Mesenteric fat pad (tissue), 1 donor: Measurements from ENCODE around the gene PYROXD2. TPM values are rescaled to one million over a fixed set of nuclear protein-coding genes. Genes with fewer than 3 reads are reported as not detected.
"Not testable (repeated sequence)": the region's sequence is repeated elsewhere in the genome, so short reads cannot be mapped to it uniquely, and the experiment has no call there.

Source experiments
- DNase-seq: peaks from one replicate; pipeline ENCODE4 v3.0.0-alpha.2; 2020; ENCODE audit warnings: low spot score
- total RNA-seq: library from RNA; stranded (reverse); fragmentation: NEBNext Ultra II Directional; extraction: Animal tissue kit (Norgen Biotek cat#: 25700); gene quantifications from one replicate; pipeline ENCODE4 v1.2.1, GENCODE V29; 2021
- donor health status: DM: yes; HTN: yes; CAD: no.

The PYROXD2 gene
- total RNA-seq, 1 donor from 2014 or later, result 22.4 TPM

- DNase-seq, result no peak
These were observed 46.3 kb downstream of the PYROXD2 start for GRCh38 chr10:98368644-98369043.

- DNase-seq, result no peak
These were observed 47.2 kb downstream of the PYROXD2 start for GRCh38 chr10:98367604-98368451.

GRCh38 chr10:98366062-98366530 lies 48.9 kb downstream of the PYROXD2 start:
- no peak for DNase-seq

GRCh38 chr10:98365406-98366061 lies 49.4 kb downstream of the PYROXD2 start:
- DNase-seq, result no peak

- DNase-seq, result no peak
These were observed 50.4 kb downstream of the PYROXD2 start for GRCh38 chr10:98364432-98365102.

GRCh38 chr10:98363220-98363619 lies 51.8 kb downstream of the PYROXD2 start:
- no peak for DNase-seq

- DNase-seq, result no peak
These were observed 53.6 kb downstream of the PYROXD2 start for GRCh38 chr10:98361131-98362025.

GRCh38 chr10:98357194-98357822 lies 57.7 kb downstream of the PYROXD2 start:
- no peak for DNase-seq

GRCh38 chr10:98354491-98354890 lies 60.5 kb downstream of the PYROXD2 start:
- no peak for DNase-seq

GRCh38 chr10:98353170-98353569 lies 61.8 kb downstream of the PYROXD2 start:
- no peak for DNase-seq

GRCh38 chr10:98351831-98352402 lies 63.1 kb downstream of the PYROXD2 start:
- no peak for DNase-seq

GRCh38 chr10:98349508-98349922 lies 65.5 kb downstream of the PYROXD2 start:
- DNase-seq, result no peak

GRCh38 chr10:98346847-98347246 lies 68.1 kb downstream of the PYROXD2 start:
- DNase-seq, result no peak

- DNase-seq, result no peak
These were observed 70.4 kb downstream of the PYROXD2 start for GRCh38 chr10:98344589-98345038.

GRCh38 chr10:98341701-98342100 lies 73.3 kb downstream of the PYROXD2 start:
- not testable (repeated sequence) for DNase-seq

GRCh38 chr10:98340940-98341310 lies 74.1 kb downstream of the PYROXD2 start:
- DNase-seq, result no peak

- DNase-seq, result no peak
These were observed 74.6 kb downstream of the PYROXD2 start for GRCh38 chr10:98340261-98340939.

- DNase-seq, result no peak
These were observed 75.2 kb downstream of the PYROXD2 start for GRCh38 chr10:98339799-98340198.

GRCh38 chr10:98338896-98339295 lies 76.1 kb downstream of the PYROXD2 start:
- no peak for DNase-seq
